Measurements from ENCODE around the gene USP48.
A peak's percentile ranks its signal among the peaks of the same experiment; 100 is the strongest.

Gene USP48

DNA sequence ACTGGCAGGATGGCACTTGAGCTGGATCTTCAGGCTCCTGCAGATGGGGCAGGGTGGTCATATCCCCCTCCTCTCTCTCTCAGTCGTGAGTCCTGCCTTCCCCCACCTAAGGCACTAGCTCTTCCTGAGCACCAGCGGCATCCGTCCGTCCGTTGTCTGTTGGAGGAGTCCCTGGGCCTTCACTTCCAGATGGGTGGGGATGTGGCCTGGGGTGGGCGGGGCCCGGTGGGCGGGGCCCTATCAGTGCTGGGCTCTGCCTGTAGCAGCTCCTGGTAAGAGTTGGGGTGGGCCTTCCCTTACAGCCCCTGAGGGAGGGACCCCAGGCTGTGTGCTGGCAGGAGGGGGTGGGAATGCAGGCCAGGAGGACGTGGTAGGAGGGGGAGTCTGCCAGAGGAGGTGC is 39.4 kb upstream of the USP48 start:
- no peak overlapping the region for H3K4me3 ChIP-seq (ENCODE audit: low read depth, low read length)
- no peak for DNase-seq (ENCODE audit: low read depth)
- TF ChIP-seq, protein P1, sequence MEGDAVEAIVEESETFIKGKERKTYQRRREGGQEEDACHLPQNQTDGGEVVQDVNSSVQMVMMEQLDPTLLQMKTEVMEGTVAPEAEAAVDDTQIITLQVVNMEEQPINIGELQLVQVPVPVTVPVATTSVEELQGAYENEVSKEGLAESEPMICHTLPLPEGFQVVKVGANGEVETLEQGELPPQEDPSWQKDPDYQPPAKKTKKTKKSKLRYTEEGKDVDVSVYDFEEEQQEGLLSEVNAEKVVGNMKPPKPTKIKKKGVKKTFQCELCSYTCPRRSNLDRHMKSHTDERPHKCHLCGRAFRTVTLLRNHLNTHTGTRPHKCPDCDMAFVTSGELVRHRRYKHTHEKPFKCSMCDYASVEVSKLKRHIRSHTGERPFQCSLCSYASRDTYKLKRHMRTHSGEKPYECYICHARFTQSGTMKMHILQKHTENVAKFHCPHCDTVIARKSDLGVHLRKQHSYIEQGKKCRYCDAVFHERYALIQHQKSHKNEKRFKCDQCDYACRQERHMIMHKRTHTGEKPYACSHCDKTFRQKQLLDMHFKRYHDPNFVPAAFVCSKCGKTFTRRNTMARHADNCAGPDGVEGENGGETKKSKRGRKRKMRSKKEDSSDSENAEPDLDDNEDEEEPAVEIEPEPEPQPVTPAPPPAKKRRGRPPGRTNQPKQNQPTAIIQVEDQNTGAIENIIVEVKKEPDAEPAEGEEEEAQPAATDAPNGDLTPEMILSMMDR (IDR thresholded peaks at IDR 0.05; ENCODE audit: insufficient read depth, low read depth, low read length, missing control alignments): no peak

GRCh38 chr1:21821385-21822019 is 38.6 kb upstream of the USP48 start:
- TF ChIP-seq, protein P1 (IDR thresholded peaks at IDR 0.05; ENCODE audit: insufficient read depth, low read depth, low read length, missing control alignments): no peak
- no peak for DNase-seq (ENCODE audit: low read depth)
- no peak overlapping the region for H3K4me3 ChIP-seq (ENCODE audit: low read depth, low read length)

- H3K4me3 ChIP-seq (ENCODE audit: low read depth, low read length): no peak overlapping the region
- TF ChIP-seq, protein P1 (IDR thresholded peaks at IDR 0.05; ENCODE audit: insufficient read depth, low read depth, low read length, missing control alignments): no peak
- no peak for DNase-seq (ENCODE audit: low read depth)
Observed at GRCh38 chr1:21820597-21821232, 37.8 kb upstream of the USP48 start.

DNA sequence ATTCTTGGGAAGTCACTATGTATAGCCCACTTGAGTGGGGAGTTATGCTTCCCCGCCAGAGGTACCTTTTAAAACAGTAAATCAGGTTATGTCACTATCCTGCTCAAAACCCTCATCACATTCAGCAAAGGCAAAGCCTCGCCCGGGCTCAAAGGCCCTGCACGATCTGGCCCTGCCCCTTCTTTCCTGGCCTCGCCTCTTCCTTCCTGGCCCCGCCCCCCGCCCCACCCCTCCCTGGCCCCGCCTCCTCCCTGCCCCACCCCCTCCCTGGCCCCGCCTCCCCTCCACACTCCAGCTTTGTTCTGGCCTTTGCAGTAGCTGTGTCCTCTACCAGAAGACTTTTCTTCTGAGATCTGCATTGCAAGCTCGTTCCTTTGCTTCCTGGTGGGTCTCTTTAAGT is 35.7 kb upstream of the USP48 start:
- TF ChIP-seq, protein P1 (IDR thresholded peaks at IDR 0.05; ENCODE audit: insufficient read depth, low read depth, low read length, missing control alignments): no peak
- peak; percentile 59 for DNase-seq (ENCODE audit: low read depth)
- no peak overlapping the region for H3K4me3 ChIP-seq (ENCODE audit: low read depth, low read length)

DNA sequence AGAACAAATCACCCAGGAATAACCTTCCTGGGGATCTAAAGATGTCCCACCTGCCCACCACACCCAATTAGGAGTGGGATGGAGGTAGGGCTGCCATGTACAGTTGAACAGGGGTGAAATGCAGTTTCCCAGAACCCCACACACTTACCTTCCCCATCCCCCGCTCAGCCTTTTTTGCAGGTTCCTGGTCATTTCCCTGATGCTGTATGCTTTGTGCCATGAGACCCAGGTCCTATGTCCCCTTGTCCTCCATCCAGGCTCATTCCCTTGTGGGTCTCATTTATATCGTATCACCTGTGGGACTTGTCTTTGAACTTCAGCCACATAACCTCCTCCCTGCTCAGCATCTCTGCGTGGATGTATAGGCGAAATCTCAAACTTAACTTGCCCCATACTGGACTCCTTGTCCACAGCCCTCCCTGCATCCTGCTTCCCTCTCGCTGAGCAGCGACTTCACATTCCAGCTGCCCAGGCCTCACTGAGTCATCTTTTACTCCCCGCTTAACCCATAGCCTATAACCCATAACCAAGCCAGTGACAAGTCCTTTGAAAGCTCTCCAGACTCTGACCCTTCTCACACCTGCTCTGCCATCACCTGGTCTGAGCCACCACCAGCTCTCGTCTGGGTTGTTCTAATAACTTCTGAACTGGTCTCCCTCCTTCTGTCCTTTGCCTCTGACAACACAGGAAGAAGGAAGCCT is 33.8 kb upstream of the USP48 start:
- TF ChIP-seq, protein P1 (IDR thresholded peaks at IDR 0.05; ENCODE audit: insufficient read depth, low read depth, low read length, missing control alignments): no peak
- no peak overlapping the region for H3K4me3 ChIP-seq (ENCODE audit: low read depth, low read length)
- no peak for DNase-seq (ENCODE audit: low read depth)

- no peak overlapping the region for H3K4me3 ChIP-seq (ENCODE audit: low read depth, low read length)
- TF ChIP-seq, protein P1 (IDR thresholded peaks at IDR 0.05; ENCODE audit: insufficient read depth, low read depth, low read length, missing control alignments): no peak
- DNase-seq (ENCODE audit: low read depth): no peak
Observed at GRCh38 chr1:21815724-21816321, 32.9 kb upstream of the USP48 start.
